PC-9 (cell line): Measurements from ENCODE around the gene VCAN.

ENCODE experiments used
- EZH2 ChIP-seq: fragments of 200-600 bp; sonication (generic); IDR thresholded peaks from 2 replicates; pipeline ENCODE4 v1.8.0; 2017; ENCODE audit warnings: antibody characterized with exemption, low read depth
- TF ChIP-seq, protein P1 (sequence below): fragments of 200-600 bp; sonication (generic); conservative IDR thresholded peaks from 2 replicates; pipeline ENCODE4 v1.6.1; 2017; ENCODE audit warnings: mixed run types, antibody characterized with exemption, mild to moderate bottlenecking, moderate library complexity

GRCh38 chr5:83552275-83552674 is 80.7 kb downstream of the VCAN start:
- TF ChIP-seq, protein P1, sequence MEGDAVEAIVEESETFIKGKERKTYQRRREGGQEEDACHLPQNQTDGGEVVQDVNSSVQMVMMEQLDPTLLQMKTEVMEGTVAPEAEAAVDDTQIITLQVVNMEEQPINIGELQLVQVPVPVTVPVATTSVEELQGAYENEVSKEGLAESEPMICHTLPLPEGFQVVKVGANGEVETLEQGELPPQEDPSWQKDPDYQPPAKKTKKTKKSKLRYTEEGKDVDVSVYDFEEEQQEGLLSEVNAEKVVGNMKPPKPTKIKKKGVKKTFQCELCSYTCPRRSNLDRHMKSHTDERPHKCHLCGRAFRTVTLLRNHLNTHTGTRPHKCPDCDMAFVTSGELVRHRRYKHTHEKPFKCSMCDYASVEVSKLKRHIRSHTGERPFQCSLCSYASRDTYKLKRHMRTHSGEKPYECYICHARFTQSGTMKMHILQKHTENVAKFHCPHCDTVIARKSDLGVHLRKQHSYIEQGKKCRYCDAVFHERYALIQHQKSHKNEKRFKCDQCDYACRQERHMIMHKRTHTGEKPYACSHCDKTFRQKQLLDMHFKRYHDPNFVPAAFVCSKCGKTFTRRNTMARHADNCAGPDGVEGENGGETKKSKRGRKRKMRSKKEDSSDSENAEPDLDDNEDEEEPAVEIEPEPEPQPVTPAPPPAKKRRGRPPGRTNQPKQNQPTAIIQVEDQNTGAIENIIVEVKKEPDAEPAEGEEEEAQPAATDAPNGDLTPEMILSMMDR, result no peak
- no peak for TF ChIP-seq EZH2
